ENCODE measurements around the gene TMEM87B.
"Not testable (repeated sequence)": the region's sequence is repeated elsewhere in the genome, so short reads cannot be mapped to it uniquely, and the experiment has no call there.

Gene TMEM87B

GRCh38 chr2:112138159-112139032, 83.3 kb downstream of the TMEM87B start, which contains the start of gene FBLN7:
TSS of gene FBLN7 (plus strand) at chr2:112138385. CDS start at chr2:112138656, 271 bp downstream.
- ATAC-seq (replicated peaks) (peak in 1 of 2 donors; percentile 30), DNase-seq (no peak)
- peaks cover 10 to 14% of the 10 kb centered on the region in 2 donors for H3K4me1 Mint-ChIP-seq
- H3K9me3 Mint-ChIP-seq = no peaks in the 10 kb centered on the region
- H3K4me3 Mint-ChIP-seq = peak within 1 kb of the TSS; percentile 74 to 78
- H3K27me3 Mint-ChIP-seq = peaks cover 21 to 54% of the 10 kb centered on the region in 2 donors
- no peaks in the 10 kb centered on the region for H3K36me3 Mint-ChIP-seq
- peak within 1 kb of the TSS; percentile 67 for H3K27ac Mint-ChIP-seq

- Mint-ChIP-seq H3K4me1 (peaks cover 10 to 14% of the 10 kb centered on the region in 2 donors), H3K27me3 (peaks cover 21 to 54% of the 10 kb centered on the region in 2 donors), H3K4me3 (peak overlapping the region in 1 of 2 donors; percentile 64)
- ATAC-seq (replicated peaks); H3K27ac Mint-ChIP-seq; H3K9me3 Mint-ChIP-seq; H3K36me3 Mint-ChIP-seq; DNase-seq: not testable (repeated sequence)
Observed at GRCh38 chr2:112139033-112139614, 84.1 kb downstream of the TMEM87B start.

- not testable (repeated sequence) for DNase-seq; H3K9me3 Mint-ChIP-seq; ATAC-seq (replicated peaks); H3K4me3 Mint-ChIP-seq; H3K27ac Mint-ChIP-seq; H3K36me3 Mint-ChIP-seq
- H3K27me3 Mint-ChIP-seq = peaks cover 21 to 54% of the 10 kb centered on the region in 2 donors
- peaks cover 10 to 14% of the 10 kb centered on the region in 2 donors for H3K4me1 Mint-ChIP-seq
Observed at GRCh38 chr2:112139661-112140204, 84.7 kb downstream of the TMEM87B start.

GRCh38 chr2:112140205-112140802, 85.2 kb downstream of the TMEM87B start:
- Mint-ChIP-seq H3K4me1 (peaks cover 10 to 14% of the 10 kb centered on the region in 2 donors), H3K36me3 (no peaks in the 10 kb centered on the region), H3K27me3 (peaks cover 21 to 54% of the 10 kb centered on the region in 2 donors), H3K4me3 (peak overlapping the region in 1 of 2 donors; percentile 54), H3K9me3 (no peaks in the 10 kb centered on the region), H3K27ac (peak overlapping the region; percentile 52)
- no peak for ATAC-seq (replicated peaks)
- DNase-seq = no peak

GRCh38 chr2:112140899-112141625, 86.0 kb downstream of the TMEM87B start:
- peaks cover 21 to 48% of the 10 kb centered on the region in 2 donors for H3K27me3 Mint-ChIP-seq
- H3K27ac Mint-ChIP-seq = no peak overlapping the region
- DNase-seq (no peak), ATAC-seq (replicated peaks) (no peak)
- H3K9me3 Mint-ChIP-seq = no peaks in the 10 kb centered on the region
- peaks cover 10 to 14% of the 10 kb centered on the region in 2 donors for H3K4me1 Mint-ChIP-seq
- no peaks in the 10 kb centered on the region for H3K36me3 Mint-ChIP-seq
- H3K4me3 Mint-ChIP-seq = no peak overlapping the region

- H3K27ac Mint-ChIP-seq = no peak overlapping the region
- no peak overlapping the region for H3K4me3 Mint-ChIP-seq
- DNase-seq (no peak), ATAC-seq (replicated peaks) (no peak)
- peaks cover 21 to 42% of the 10 kb centered on the region in 2 donors for H3K27me3 Mint-ChIP-seq
- H3K9me3 Mint-ChIP-seq = no peaks in the 10 kb centered on the region
- H3K36me3 Mint-ChIP-seq = no peaks in the 10 kb centered on the region
- peaks cover 10 to 14% of the 10 kb centered on the region in 2 donors for H3K4me1 Mint-ChIP-seq
Observed at GRCh38 chr2:112141626-112142007, 86.5 kb downstream of the TMEM87B start.

GRCh38 chr2:112142525-112143078, 87.5 kb downstream of the TMEM87B start:
- ATAC-seq (replicated peaks) = no peak
- DNase-seq = no peak
- peaks cover 6 to 10% of the 10 kb centered on the region in 2 donors for H3K4me1 Mint-ChIP-seq

GRCh38 chr2:112143150-112143549, 88.1 kb downstream of the TMEM87B start:
- DNase-seq = no peak
- ATAC-seq (replicated peaks) = no peak
- no peak overlapping the region for H3K27ac Mint-ChIP-seq
- no peak overlapping the region for H3K4me3 Mint-ChIP-seq
- H3K4me1 Mint-ChIP-seq = peaks cover 3 to 6% of the 10 kb centered on the region in 2 donors
- H3K9me3 Mint-ChIP-seq = no peaks in the 10 kb centered on the region
- H3K27me3 Mint-ChIP-seq = peaks cover 22 to 38% of the 10 kb centered on the region in 2 donors
- H3K36me3 Mint-ChIP-seq = no peaks in the 10 kb centered on the region

More at GRCh38 chr2:112142525-112143078, 87.5 kb downstream of the TMEM87B start:
- Mint-ChIP-seq H3K27me3 (peaks cover 21 to 43% of the 10 kb centered on the region in 2 donors), H3K4me3 (no peak overlapping the region), H3K36me3 (no peaks in the 10 kb centered on the region), H3K9me3 (no peaks in the 10 kb centered on the region), H3K27ac (no peak overlapping the region)

- ATAC-seq (replicated peaks) (no peak), DNase-seq (no peak)
- Mint-ChIP-seq H3K36me3 (no peaks in the 10 kb centered on the region), H3K4me3 (no peak overlapping the region), H3K27ac (no peak overlapping the region), H3K4me1 (peaks cover 4 to 6% of the 10 kb centered on the region in 2 donors), H3K27me3 (peaks cover 22 to 38% of the 10 kb centered on the region in 2 donors), H3K9me3 (no peaks in the 10 kb centered on the region)
Observed at GRCh38 chr2:112144966-112145365, 89.9 kb downstream of the TMEM87B start.

- Mint-ChIP-seq H3K27ac (no peak overlapping the region), H3K36me3 (no peaks in the 10 kb centered on the region), H3K9me3 (no peaks in the 10 kb centered on the region), H3K4me3 (no peak overlapping the region), H3K4me1 (peaks cover 0 to 1% of the 10 kb centered on the region in 2 donors), H3K27me3 (peaks cover 13 to 14% of the 10 kb centered on the region in 2 donors)
- ATAC-seq (replicated peaks) (no peak), DNase-seq (no peak)
Observed at GRCh38 chr2:112147382-112148168, 92.5 kb downstream of the TMEM87B start.

- peaks cover 9% of the 10 kb centered on the region in 2 donors for H3K27me3 Mint-ChIP-seq
- H3K9me3 Mint-ChIP-seq = no peaks in the 10 kb centered on the region
- DNase-seq (no peak), ATAC-seq (replicated peaks) (no peak)
- peaks cover 0 to 4% of the 10 kb centered on the region in 2 donors for H3K4me1 Mint-ChIP-seq
- H3K27ac Mint-ChIP-seq = peak overlapping the region; percentile 69
- no peaks in the 10 kb centered on the region for H3K36me3 Mint-ChIP-seq
- no peak overlapping the region for H3K4me3 Mint-ChIP-seq
Observed at GRCh38 chr2:112148477-112148876, 93.4 kb downstream of the TMEM87B start.

GRCh38 chr2:112149194-112149593, 94.1 kb downstream of the TMEM87B start:
- Mint-ChIP-seq H3K36me3 (no peaks in the 10 kb centered on the region), H3K27ac (no peak overlapping the region), H3K4me3 (no peak overlapping the region), H3K4me1 (peaks cover 2 to 4% of the 10 kb centered on the region in 2 donors), H3K27me3 (peaks cover 9% of the 10 kb centered on the region in 2 donors), H3K9me3 (no peaks in the 10 kb centered on the region)
- DNase-seq (no peak), ATAC-seq (replicated peaks) (no peak)
